ENCODE data around the gene SGSM2. TPM values are rescaled to one million over a fixed set of nuclear protein-coding genes. Genes with fewer than 3 reads are reported as not detected.

The SGSM2 gene
- total and polyA plus RNA-seq, 4 donors = 5.5 to 17.5 (median 12.4) TPM

DNA sequence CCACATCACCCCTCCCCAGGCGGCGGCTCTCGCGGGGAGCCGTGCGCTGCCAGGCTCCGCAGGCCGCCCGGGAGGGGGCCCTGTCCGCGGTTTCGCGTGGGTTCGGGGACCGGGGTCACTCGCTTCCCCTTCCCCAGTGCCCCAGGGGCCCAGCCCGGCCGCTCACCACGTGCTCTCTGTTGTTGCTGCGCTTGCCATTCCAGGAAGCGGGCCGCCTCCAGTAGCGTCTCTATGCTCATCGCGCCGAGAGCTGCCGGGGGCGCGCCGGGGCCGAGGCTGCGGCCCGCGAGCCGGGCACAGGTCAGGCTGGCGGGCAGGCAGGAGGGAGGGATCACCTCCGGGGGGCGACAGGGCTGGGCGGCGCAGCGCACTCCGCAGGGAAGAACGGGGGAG, 63.2 kb downstream of the SGSM2 start:
- no peak for DNase-seq (ENCODE audit: low spot score)
- Histone ChIP-seq H3K27me3 (ENCODE audit: control insufficient read depth in 4 of 4, insufficient read depth in 4 of 4, low read length in 3 of 4) (no peaks in the 10 kb centered on the region), H3K9me3 (ENCODE audit: control insufficient read depth in 4 of 4, low read length in 3 of 4) (no peaks in the 10 kb centered on the region), H3K4me3 (ENCODE audit: low read depth in 1 of 3, low read length in 3 of 3) (peak overlapping the region; percentile 73 to 93 (median 90)), H3K9ac (ENCODE audit: low read depth in 1 of 2, low read length in 2 of 2) (peak overlapping the region; percentile 91 to 96), H3K4me1 (ENCODE audit: control insufficient read depth in 4 of 4, insufficient read depth in 4 of 4, low read length in 3 of 4) (peaks cover 17 to 51% (median 37%) of the 10 kb centered on the region in 4 donors), H3K36me3 (ENCODE audit: control insufficient read depth in 4 of 4, insufficient read depth in 3 of 4, low read depth in 1 of 4, low read length in 3 of 4) (no peaks in the 10 kb centered on the region), H3K27ac (ENCODE audit: low read depth in 1 of 2, low read length in 2 of 2) (peak overlapping the region; percentile 100)
- under 1% methylated on average over 43 of the region's 43 CpGs for WGBS
- no peak for TF ChIP-seq HNF4A (conservative IDR thresholded peaks at IDR 0.05)
- TF ChIP-seq GABPA (IDR thresholded peaks at IDR 0.05 in 1 of 2, conservative IDR thresholded peaks at IDR 0.05 in 1 of 2) = no peak
- TF ChIP-seq RAD21 (IDR thresholded peaks at IDR 0.05) = no peak
- TF ChIP-seq JUND (IDR thresholded peaks at IDR 0.05) = no peak
- TF ChIP-seq NR2F2 (IDR thresholded peaks at IDR 0.05) = no peak
- TF ChIP-seq HNF4G (IDR thresholded peaks at IDR 0.05) = no peak
- TF ChIP-seq, protein P1, sequence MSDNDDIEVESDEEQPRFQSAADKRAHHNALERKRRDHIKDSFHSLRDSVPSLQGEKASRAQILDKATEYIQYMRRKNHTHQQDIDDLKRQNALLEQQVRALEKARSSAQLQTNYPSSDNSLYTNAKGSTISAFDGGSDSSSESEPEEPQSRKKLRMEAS (IDR thresholded peaks at IDR 0.05) = no peak
- no peak for TF ChIP-seq YY1 (IDR thresholded peaks at IDR 0.05)
- TF ChIP-seq, protein P2, sequence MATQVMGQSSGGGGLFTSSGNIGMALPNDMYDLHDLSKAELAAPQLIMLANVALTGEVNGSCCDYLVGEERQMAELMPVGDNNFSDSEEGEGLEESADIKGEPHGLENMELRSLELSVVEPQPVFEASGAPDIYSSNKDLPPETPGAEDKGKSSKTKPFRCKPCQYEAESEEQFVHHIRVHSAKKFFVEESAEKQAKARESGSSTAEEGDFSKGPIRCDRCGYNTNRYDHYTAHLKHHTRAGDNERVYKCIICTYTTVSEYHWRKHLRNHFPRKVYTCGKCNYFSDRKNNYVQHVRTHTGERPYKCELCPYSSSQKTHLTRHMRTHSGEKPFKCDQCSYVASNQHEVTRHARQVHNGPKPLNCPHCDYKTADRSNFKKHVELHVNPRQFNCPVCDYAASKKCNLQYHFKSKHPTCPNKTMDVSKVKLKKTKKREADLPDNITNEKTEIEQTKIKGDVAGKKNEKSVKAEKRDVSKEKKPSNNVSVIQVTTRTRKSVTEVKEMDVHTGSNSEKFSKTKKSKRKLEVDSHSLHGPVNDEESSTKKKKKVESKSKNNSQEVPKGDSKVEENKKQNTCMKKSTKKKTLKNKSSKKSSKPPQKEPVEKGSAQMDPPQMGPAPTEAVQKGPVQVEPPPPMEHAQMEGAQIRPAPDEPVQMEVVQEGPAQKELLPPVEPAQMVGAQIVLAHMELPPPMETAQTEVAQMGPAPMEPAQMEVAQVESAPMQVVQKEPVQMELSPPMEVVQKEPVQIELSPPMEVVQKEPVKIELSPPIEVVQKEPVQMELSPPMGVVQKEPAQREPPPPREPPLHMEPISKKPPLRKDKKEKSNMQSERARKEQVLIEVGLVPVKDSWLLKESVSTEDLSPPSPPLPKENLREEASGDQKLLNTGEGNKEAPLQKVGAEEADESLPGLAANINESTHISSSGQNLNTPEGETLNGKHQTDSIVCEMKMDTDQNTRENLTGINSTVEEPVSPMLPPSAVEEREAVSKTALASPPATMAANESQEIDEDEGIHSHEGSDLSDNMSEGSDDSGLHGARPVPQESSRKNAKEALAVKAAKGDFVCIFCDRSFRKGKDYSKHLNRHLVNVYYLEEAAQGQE (IDR thresholded peaks at IDR 0.05) = no peak
- TF ChIP-seq RXRA (IDR thresholded peaks at IDR 0.05) = no peak

DNA sequence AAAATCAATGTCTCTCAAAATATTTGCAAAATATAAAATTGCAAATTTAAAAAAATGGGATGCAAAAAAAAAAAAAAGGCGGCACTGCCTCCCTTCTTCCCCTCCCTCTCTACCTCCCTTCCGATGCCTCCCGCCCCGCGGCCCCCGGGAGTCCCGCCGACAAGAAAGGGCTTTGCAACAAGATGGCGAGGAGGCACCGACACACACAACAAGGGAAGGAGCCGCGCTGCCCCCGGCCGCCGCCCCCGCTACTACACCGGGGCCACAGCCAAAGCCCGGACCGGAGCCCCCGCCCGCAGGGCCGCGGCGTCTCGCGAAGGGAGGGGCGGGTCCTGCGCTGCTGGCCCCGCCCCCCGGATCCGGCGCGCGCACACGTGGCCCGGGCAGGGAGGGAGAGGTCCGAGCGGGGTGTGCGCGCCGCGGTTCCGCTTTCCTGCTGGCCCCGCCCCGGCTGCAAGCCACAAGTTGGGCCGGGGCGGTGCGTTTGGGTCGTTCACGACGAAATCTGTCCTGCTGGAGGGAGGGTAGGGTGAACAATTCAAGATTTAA, 63.6 kb downstream of the SGSM2 start, which contains the start of gene MNT:
Gene MNT, minus strand, starts transcription at position 184 of the 549 bp plus-strand sequence. CDS start 348 bp downstream, outside the sequence.
- H3K9ac ChIP-seq (ENCODE audit: low read depth in 1 of 2, low read length in 2 of 2) = peak within 1 kb of the TSS; percentile 91 to 96
- peaks cover 15 to 46% (median 32%) of the 10 kb centered on the region in 4 donors for H3K4me1 ChIP-seq (ENCODE audit: control insufficient read depth in 4 of 4, insufficient read depth in 4 of 4, low read length in 3 of 4)
- H3K4me3 ChIP-seq (ENCODE audit: low read depth in 1 of 3, low read length in 3 of 3) = peak within 1 kb of the TSS; percentile 74 to 93 (median 90)
- H3K36me3 ChIP-seq (ENCODE audit: control insufficient read depth in 4 of 4, insufficient read depth in 3 of 4, low read depth in 1 of 4, low read length in 3 of 4) = no peaks in the 10 kb centered on the region
- peak; percentile 90 for DNase-seq (ENCODE audit: low spot score)
- H3K27ac ChIP-seq (ENCODE audit: low read depth in 1 of 2, low read length in 2 of 2) = peak within 1 kb of the TSS; percentile 100
- TF ChIP-seq NR2F2 (IDR thresholded peaks at IDR 0.05) (no peak), YY1 (IDR thresholded peaks at IDR 0.05) (peak; percentile 91), HNF4A (conservative IDR thresholded peaks at IDR 0.05) (no peak), SP1 (IDR thresholded peaks at IDR 0.05) (no peak), GABPA (IDR thresholded peaks at IDR 0.05 in 1 of 2, conservative IDR thresholded peaks at IDR 0.05 in 1 of 2) (no peak), EGR1 (IDR thresholded peaks at IDR 0.05; ENCODE audit: low read depth in 2 of 2) (peak; percentile 82 to 88), HNF4G (IDR thresholded peaks at IDR 0.05) (no peak), RXRA (IDR thresholded peaks at IDR 0.05) (no peak), TAF1 (conservative IDR thresholded peaks at IDR 0.05) (peak; percentile 55), JUND (IDR thresholded peaks at IDR 0.05) (peak in 1 of 2 donors; percentile 10), RAD21 (IDR thresholded peaks at IDR 0.05) (no peak), FOXA1 (IDR thresholded peaks at IDR 0.05) (no peak)
- TF ChIP-seq, protein P3, sequence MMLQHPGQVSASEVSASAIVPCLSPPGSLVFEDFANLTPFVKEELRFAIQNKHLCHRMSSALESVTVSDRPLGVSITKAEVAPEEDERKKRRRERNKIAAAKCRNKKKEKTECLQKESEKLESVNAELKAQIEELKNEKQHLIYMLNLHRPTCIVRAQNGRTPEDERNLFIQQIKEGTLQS (IDR thresholded peaks at IDR 0.05) = no peak
- TF ChIP-seq, protein P4, sequence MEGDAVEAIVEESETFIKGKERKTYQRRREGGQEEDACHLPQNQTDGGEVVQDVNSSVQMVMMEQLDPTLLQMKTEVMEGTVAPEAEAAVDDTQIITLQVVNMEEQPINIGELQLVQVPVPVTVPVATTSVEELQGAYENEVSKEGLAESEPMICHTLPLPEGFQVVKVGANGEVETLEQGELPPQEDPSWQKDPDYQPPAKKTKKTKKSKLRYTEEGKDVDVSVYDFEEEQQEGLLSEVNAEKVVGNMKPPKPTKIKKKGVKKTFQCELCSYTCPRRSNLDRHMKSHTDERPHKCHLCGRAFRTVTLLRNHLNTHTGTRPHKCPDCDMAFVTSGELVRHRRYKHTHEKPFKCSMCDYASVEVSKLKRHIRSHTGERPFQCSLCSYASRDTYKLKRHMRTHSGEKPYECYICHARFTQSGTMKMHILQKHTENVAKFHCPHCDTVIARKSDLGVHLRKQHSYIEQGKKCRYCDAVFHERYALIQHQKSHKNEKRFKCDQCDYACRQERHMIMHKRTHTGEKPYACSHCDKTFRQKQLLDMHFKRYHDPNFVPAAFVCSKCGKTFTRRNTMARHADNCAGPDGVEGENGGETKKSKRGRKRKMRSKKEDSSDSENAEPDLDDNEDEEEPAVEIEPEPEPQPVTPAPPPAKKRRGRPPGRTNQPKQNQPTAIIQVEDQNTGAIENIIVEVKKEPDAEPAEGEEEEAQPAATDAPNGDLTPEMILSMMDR (IDR thresholded peaks at IDR 0.05; ENCODE audit: low read depth, low read length, missing input control) = no peak
- TF ChIP-seq, protein P1 (IDR thresholded peaks at IDR 0.05) = no peak
- TF ChIP-seq, protein P2 (IDR thresholded peaks at IDR 0.05) = peak; percentile 12
- H3K27me3 ChIP-seq (ENCODE audit: control insufficient read depth in 4 of 4, insufficient read depth in 4 of 4, low read length in 3 of 4) = no peaks in the 10 kb centered on the region
- no peaks in the 10 kb centered on the region for H3K9me3 ChIP-seq (ENCODE audit: control insufficient read depth in 4 of 4, low read length in 3 of 4)
- under 1% methylated on average over 51 of the region's 51 CpGs for WGBS

Measured in liver (tissue), 9 donors.